Measurements from ENCODE around the gene ZNF780A. TPM values are rescaled to one million over a fixed set of nuclear protein-coding genes. Genes with fewer than 3 reads are reported as not detected.
"Not testable (repeated sequence)": the region's sequence is repeated elsewhere in the genome, so short reads cannot be mapped to it uniquely, and the experiment has no call there.

The ZNF780A gene
- polyA plus RNA-seq (2013, experiment 1 of 2), result 9.7 TPM
- polyA plus RNA-seq (2013, experiment 2 of 2), result 11.9 TPM

DNA sequence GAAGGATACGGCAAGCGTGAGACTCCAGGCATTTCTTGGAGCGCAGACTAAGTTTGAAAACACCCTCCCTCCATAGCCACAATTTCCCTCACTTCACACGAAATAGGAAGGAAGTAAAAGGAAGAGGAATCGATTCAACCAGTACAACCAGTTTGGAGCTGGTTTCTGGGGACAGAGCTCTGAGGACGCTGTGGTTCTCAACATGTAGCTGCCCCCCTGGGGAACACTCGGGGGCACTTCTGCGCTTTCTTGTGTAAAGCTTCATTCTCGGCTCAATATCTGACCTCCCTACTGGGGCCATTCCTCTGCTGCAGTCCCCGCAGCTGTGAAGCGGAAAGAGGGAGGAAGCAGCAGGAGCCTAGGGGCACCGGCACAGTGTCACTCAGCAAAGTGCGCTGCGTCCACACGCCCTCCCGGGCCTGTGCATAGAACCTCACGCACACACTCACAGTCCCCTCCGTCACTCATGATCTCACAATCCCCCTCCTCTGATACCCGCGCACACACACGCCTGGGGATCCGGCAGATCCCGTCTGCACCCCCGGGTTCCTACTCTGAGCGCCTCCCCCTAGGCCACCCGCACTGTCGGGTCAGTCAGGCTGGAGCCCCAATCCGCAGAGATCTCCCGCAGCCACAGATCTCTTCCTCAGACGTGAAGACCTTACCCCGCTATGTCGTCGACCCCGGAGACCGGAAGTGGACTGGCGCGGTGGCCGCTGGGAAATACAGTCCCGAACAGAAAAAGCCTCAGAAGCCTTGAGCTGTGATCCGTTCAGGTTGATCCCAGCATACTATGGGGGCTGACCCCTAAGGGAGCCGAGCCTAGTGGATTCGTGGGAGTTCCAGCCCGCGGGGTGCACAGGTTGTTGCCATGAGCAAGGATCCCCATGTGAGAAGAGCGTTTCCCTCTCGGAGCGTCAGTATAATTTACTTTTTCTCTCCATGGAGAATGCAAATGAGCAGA, at the start of gene ZNF780A:
Gene ZNF780A (minus strand): TSS at position 703 of the 964 bp plus-strand sequence. CDS start 6,190 bp downstream, outside the sequence.
- 1% methylated on average over 34 to 37 of the region's 47 CpGs for WGBS, 2 experiments (ENCODE audit: insufficient coverage in 2 of 2)
- H3K9me3 ChIP-seq (ENCODE audit: control insufficient read depth, low read length), result peaks cover 13% of the 10 kb centered on the region
- peaks cover 7% of the 10 kb centered on the region for H3K36me3 ChIP-seq (ENCODE audit: control insufficient read depth, insufficient read depth, low read length)
- H3K27ac ChIP-seq (ENCODE audit: low read depth, low read length, severe bottlenecking), result peak within 1 kb of the TSS; percentile 94
- H3K4me1 ChIP-seq (ENCODE audit: control insufficient read depth, insufficient read depth, low read length, poor library complexity, severe bottlenecking), result no peaks in the 10 kb centered on the region
- H3K4me3 ChIP-seq (ENCODE audit: extremely low read depth, insufficient read depth, low read length, poor library complexity, severe bottlenecking), result peak within 1 kb of the TSS; percentile 83

DNA sequence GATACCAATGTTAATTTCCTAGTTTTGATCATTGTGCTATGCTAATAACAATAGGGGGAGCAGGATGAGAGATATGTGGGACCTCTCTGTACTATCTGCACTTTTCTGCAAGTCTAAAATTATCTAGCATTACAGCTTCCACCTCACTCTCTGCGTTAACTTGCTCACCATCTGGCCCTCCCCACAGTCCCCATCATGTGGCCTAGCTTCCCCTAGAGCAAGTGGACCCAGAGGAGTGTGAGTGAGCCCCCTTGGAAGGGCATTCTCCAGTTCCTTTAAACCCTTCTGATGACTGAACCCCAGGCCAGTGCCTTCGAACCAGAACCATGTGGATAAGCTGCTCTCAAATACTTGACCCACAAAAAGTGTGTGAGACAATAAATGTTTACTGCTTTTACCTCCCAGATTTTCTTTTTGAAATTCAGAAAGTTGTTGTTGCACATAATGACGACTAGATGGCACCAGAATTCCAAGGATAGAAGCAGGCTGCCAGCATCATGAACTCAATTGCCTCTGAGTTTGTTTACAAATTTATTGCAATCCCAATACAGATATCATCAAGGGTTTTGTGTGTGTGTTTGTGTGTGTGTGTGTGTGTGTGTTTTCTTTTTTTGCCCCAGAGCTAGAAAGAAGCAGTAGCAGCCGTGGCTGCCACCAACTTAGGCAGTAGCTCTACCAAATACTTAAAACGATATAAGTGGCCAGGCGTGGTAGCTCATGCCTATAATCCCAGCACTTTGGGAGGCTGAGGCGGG, 49.0 kb upstream of the ZNF780A start:
- Histone ChIP-seq H3K4me3 (ENCODE audit: extremely low read depth, insufficient read depth, low read length, poor library complexity, severe bottlenecking) (no peak overlapping the region), H3K36me3 (ENCODE audit: control insufficient read depth, insufficient read depth, low read length) (no peaks in the 10 kb centered on the region), H3K9me3 (ENCODE audit: control insufficient read depth, low read length) (peaks cover 4% of the 10 kb centered on the region), H3K4me1 (ENCODE audit: control insufficient read depth, insufficient read depth, low read length, poor library complexity, severe bottlenecking) (no peaks in the 10 kb centered on the region), H3K27ac (ENCODE audit: low read depth, low read length, severe bottlenecking) (no peak overlapping the region)
- WGBS, 2 experiments (ENCODE audit: insufficient coverage in 2 of 2), result 49 to 60% methylated on average over 5 of the region's 7 CpGs

DNA sequence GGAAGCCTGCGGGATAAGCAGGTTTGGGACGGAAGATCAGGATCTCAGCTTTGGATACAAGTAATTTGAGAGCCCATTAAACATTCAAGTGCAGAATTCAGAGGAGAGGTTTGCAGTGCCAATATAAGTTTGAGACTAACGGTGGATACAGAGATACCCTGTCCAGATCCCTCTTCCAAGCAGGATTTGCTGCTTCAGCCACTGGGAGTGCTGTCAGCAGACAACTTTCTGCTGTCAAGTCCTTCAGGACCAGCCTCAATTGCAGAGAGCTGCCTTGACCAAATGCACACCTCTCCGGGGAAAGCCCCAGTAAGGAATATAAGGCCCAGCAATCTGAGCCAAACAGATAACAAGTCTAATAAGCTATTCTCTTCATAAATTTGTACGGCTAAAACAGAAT, 46.1 kb upstream of the ZNF780A start:
- no peaks in the 10 kb centered on the region for H3K4me1 ChIP-seq (ENCODE audit: control insufficient read depth, insufficient read depth, low read length, poor library complexity, severe bottlenecking)
- H3K36me3 ChIP-seq (ENCODE audit: control insufficient read depth, insufficient read depth, low read length), result no peaks in the 10 kb centered on the region
- H3K9me3 ChIP-seq (ENCODE audit: control insufficient read depth, low read length), result peaks cover 4% of the 10 kb centered on the region
- H3K27ac ChIP-seq (ENCODE audit: low read depth, low read length, severe bottlenecking), result no peak overlapping the region
- WGBS, 2 experiments (ENCODE audit: insufficient coverage in 2 of 2), result 85 to 91% methylated on average over 3 to 4 of the region's 5 CpGs
- H3K4me3 ChIP-seq (ENCODE audit: extremely low read depth, insufficient read depth, low read length, poor library complexity, severe bottlenecking), result no peak overlapping the region

DNA sequence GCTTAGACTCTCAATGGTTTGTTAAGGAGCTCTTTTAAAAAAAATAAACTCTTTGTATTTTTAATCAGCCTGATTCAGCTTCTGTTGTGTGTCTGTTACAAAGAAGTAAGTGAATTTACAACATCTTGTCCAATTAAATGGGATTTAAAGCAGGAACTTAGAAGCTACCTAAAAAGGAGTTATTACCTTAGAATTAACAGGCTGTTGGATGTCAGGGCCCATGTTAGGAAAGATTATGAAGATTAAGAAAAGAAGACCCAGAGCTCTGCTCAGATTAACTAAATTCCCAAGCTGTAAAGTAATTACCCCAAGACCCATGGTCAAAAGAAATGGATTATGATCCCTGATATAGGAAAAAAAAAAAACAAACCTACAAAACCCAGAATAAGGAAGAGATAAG, 44.1 kb upstream of the ZNF780A start:
- H3K4me1 ChIP-seq (ENCODE audit: control insufficient read depth, insufficient read depth, low read length, poor library complexity, severe bottlenecking), result no peaks in the 10 kb centered on the region

DNA sequence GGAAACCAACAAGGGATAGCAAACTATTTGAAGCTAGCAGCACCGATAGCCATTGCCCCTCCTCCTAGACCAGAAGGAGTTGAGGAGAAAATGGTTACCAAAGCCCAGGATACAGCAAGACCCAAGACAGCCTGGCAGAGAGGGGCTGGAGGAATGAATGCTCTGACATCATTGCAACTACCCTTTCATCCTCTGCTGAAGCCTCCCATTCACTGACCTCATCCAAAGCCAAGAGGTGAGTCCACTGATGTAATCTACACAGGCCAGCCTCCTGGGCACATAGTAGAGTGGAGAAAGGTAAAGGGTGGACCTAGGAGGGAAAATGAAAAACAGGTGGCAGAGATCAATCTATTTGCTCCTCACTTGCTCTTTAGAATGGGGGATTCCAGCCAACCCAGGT, 42.7 kb upstream of the ZNF780A start:
- no peaks in the 10 kb centered on the region for H3K9me3 ChIP-seq (ENCODE audit: control insufficient read depth, low read length)
- no peak overlapping the region for H3K27ac ChIP-seq (ENCODE audit: low read depth, low read length, severe bottlenecking)
- no peaks in the 10 kb centered on the region for H3K36me3 ChIP-seq (ENCODE audit: control insufficient read depth, insufficient read depth, low read length)
- WGBS, 2 experiments (ENCODE audit: insufficient coverage in 2 of 2), result 80 to 100% methylated on average over 1 of the region's 1 CpG
- no peaks in the 10 kb centered on the region for H3K4me1 ChIP-seq (ENCODE audit: control insufficient read depth, insufficient read depth, low read length, poor library complexity, severe bottlenecking)
- no peak overlapping the region for H3K4me3 ChIP-seq (ENCODE audit: extremely low read depth, insufficient read depth, low read length, poor library complexity, severe bottlenecking)

More for the DNA sequence above, 44.1 kb upstream of the ZNF780A start:
- Histone ChIP-seq H3K27ac (ENCODE audit: low read depth, low read length, severe bottlenecking) (no peak overlapping the region), H3K36me3 (ENCODE audit: control insufficient read depth, insufficient read depth, low read length) (no peaks in the 10 kb centered on the region), H3K4me3 (ENCODE audit: extremely low read depth, insufficient read depth, low read length, poor library complexity, severe bottlenecking) (no peak overlapping the region), H3K9me3 (ENCODE audit: control insufficient read depth, low read length) (peaks cover 4% of the 10 kb centered on the region)

DNA sequence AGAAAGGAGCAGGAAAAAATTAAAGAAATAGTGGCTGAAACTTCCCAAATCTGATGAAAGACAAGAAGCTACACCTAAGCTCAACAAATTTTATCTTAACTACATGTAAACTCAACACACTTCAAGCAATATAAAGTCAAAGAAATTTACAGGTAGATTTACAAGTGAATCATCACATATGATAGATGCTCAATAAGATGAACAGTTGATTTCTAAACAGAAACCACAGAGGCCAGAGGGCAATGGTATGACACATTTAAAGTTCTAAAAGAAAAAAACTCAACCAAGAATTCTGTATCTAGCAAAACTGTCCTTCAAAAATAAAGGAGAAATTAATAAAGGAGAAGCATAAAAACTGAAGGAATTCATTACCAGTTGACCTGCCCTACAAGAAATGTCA, 39.3 kb upstream of the ZNF780A start:
- Histone ChIP-seq H3K4me1 (ENCODE audit: control insufficient read depth, insufficient read depth, low read length, poor library complexity, severe bottlenecking) (no peaks in the 10 kb centered on the region), H3K36me3 (ENCODE audit: control insufficient read depth, insufficient read depth, low read length) (no peaks in the 10 kb centered on the region), H3K27ac (ENCODE audit: low read depth, low read length, severe bottlenecking) (no peak overlapping the region), H3K4me3 (ENCODE audit: extremely low read depth, insufficient read depth, low read length, poor library complexity, severe bottlenecking) (no peak overlapping the region), H3K9me3 (ENCODE audit: control insufficient read depth, low read length) (no peaks in the 10 kb centered on the region)

DNA sequence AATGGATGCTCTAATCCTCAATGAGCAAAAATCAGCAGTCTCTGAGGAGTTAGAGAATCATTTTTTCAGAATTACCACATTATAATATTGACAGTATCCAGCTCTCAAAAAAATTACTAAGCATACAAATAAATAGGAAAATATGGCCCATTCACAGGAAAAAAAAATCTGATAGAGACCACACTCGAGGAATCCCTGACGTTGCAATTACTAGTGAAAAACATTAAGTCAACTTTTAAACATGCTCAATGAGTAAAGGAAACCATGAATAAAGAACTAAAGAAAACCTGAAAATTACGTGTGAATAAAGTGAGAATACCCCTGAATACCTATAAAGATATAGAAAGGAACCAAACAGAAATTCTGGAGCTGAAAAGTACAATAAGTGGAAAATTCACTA, 38.7 kb upstream of the ZNF780A start:
- Histone ChIP-seq H3K9me3 (ENCODE audit: control insufficient read depth, low read length) (no peaks in the 10 kb centered on the region), H3K27ac (ENCODE audit: low read depth, low read length, severe bottlenecking) (no peak overlapping the region), H3K4me1 (ENCODE audit: control insufficient read depth, insufficient read depth, low read length, poor library complexity, severe bottlenecking) (no peaks in the 10 kb centered on the region), H3K36me3 (ENCODE audit: control insufficient read depth, insufficient read depth, low read length) (no peaks in the 10 kb centered on the region), H3K4me3 (ENCODE audit: extremely low read depth, insufficient read depth, low read length, poor library complexity, severe bottlenecking) (no peak overlapping the region)
- WGBS, 2 experiments (ENCODE audit: insufficient coverage in 2 of 2), result no CpG with 5 or more reads among the region's 3 CpGs

DNA sequence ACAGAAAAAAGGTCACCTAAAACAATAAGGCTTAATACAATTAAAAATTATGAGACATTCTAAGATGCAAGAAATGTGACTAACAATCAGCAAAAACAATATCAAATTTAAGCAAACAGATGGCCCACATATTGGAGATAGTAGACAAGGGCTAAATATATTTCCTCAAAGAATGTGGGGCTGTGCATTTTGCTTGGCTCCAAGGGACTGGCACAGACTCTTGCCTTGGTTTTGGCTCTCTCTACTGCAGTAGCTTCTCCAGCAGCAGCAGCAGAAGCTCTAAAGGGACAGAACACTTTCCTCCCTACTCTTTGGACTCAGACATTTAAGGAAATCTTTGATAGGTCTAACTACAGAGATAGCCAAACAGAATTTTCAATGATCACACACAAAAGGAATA, 38.2 kb upstream of the ZNF780A start:
- H3K4me1 ChIP-seq (ENCODE audit: control insufficient read depth, insufficient read depth, low read length, poor library complexity, severe bottlenecking), result no peaks in the 10 kb centered on the region
- H3K36me3 ChIP-seq (ENCODE audit: control insufficient read depth, insufficient read depth, low read length), result no peaks in the 10 kb centered on the region
- no peak overlapping the region for H3K4me3 ChIP-seq (ENCODE audit: extremely low read depth, insufficient read depth, low read length, poor library complexity, severe bottlenecking)
- H3K9me3 ChIP-seq (ENCODE audit: control insufficient read depth, low read length), result no peaks in the 10 kb centered on the region
- no peak overlapping the region for H3K27ac ChIP-seq (ENCODE audit: low read depth, low read length, severe bottlenecking)

DNA sequence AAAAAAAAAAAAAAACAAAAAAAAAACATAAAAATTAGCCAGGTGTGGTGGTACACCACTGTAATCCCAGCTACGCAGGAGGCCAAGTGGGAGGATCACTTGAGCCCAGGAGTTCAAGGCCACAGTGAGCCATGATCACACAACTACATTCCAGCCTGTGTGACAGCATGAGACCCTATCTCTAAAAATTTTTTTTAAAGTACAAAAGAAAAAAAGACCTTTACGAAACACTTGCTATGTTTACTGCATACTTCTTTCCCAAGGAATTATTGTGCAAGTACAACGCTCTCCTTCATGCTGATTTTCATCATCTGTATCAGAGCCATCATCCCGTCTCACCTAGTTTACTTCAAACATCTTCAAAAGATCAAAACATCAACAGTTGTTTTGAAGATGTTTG, 28.6 kb upstream of the ZNF780A start:
- no peaks in the 10 kb centered on the region for H3K4me1 ChIP-seq (ENCODE audit: control insufficient read depth, insufficient read depth, low read length, poor library complexity, severe bottlenecking)
- no peaks in the 10 kb centered on the region for H3K36me3 ChIP-seq (ENCODE audit: control insufficient read depth, insufficient read depth, low read length)
- no peaks in the 10 kb centered on the region for H3K9me3 ChIP-seq (ENCODE audit: control insufficient read depth, low read length)
- H3K4me3 ChIP-seq (ENCODE audit: extremely low read depth, insufficient read depth, low read length, poor library complexity, severe bottlenecking), result no peak overlapping the region
- no peak overlapping the region for H3K27ac ChIP-seq (ENCODE audit: low read depth, low read length, severe bottlenecking)
- whole genome bisulfite sequencing, 2 experiments (ENCODE audit: insufficient coverage in 2 of 2), result 100% methylated on average over 1 to 3 of the region's 4 CpGs

DNA sequence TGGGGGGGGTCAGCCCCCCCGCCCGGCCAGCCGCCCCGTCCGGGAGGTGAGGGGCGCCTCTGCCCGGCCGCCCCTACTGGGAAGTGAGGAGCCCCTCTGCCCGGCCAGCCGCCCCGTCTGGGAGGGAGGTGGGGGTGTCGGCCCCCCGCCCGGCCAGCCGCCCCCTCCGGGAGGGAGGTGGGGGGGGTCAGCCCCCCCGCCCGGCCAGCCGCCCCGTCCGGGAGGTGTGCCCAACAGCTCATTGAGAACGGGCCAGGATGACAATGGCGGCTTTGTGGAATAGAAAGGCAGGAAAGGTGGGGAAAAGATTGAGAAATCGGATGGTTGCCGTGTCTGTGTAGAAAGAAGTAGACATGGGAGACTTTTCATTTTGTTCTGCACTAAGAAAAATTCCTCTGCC, 27.9 kb upstream of the ZNF780A start:
- no CpG with 5 or more reads among the region's 25 CpGs for WGBS, 2 experiments (ENCODE audit: insufficient coverage in 2 of 2)
- H3K27ac ChIP-seq (ENCODE audit: low read depth, low read length, severe bottlenecking); H3K4me1 ChIP-seq (ENCODE audit: control insufficient read depth, insufficient read depth, low read length, poor library complexity, severe bottlenecking); H3K4me3 ChIP-seq (ENCODE audit: extremely low read depth, insufficient read depth, low read length, poor library complexity, severe bottlenecking); H3K36me3 ChIP-seq (ENCODE audit: control insufficient read depth, insufficient read depth, low read length); H3K9me3 ChIP-seq (ENCODE audit: control insufficient read depth, low read length): not testable (repeated sequence)

DNA sequence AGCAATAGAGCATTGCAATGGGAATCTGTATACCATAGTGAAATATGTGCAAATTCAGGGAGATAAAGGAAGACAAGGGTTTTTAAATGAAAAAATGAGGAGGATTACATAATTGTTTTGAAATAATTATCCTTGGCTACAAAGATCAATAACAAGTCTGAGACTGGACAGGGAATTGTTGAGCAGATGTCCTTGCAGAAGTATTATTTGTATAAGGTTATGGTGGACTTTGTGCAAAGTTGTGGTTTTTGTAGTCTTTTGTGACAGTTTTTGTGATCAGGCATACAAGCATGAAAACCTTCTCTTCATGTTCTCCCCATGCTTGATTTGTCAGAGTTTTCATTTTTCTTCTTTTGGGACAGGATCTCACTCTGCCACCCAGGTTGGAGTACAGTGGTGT, 25.3 kb upstream of the ZNF780A start:
- no peaks in the 10 kb centered on the region for H3K36me3 ChIP-seq (ENCODE audit: control insufficient read depth, insufficient read depth, low read length)
- no peak overlapping the region for H3K27ac ChIP-seq (ENCODE audit: low read depth, low read length, severe bottlenecking)
- no peak overlapping the region for H3K4me3 ChIP-seq (ENCODE audit: extremely low read depth, insufficient read depth, low read length, poor library complexity, severe bottlenecking)
- H3K9me3 ChIP-seq (ENCODE audit: control insufficient read depth, low read length), result peaks cover 13% of the 10 kb centered on the region
- H3K4me1 ChIP-seq (ENCODE audit: control insufficient read depth, insufficient read depth, low read length, poor library complexity, severe bottlenecking), result no peaks in the 10 kb centered on the region

All from mesodermal cell (in vitro differentiated cells).